Sigmoid colon (tissue), 4 donors: ENCODE data around the gene DGKI.

Source experiments
- CTCF ChIP-seq, 4 experiments: fragments of 450-650 bp in 3 of 4; fragments of 200-600 bp in 1 of 4; IDR thresholded peaks; one replicate each; pipeline ENCODE4 v1.5.1; 2016 to 2019; ENCODE audit warnings: antibody characterized with exemption in 4 of 4, mild to moderate bottlenecking in 3 of 4, moderate library complexity in 2 of 4
- POLR2A ChIP-seq, 2 donors: fragments of 450-650 bp; IDR thresholded peaks; one replicate each; pipeline ENCODE4 v1.6.1; 2016; ENCODE audit warnings: antibody characterized with exemption in 2 of 2, mild to moderate bottlenecking in 2 of 2, moderate library complexity in 2 of 2
- POLR2AphosphoS5 ChIP-seq, 4 donors: sonication (generic); formaldehyde crosslinking; IDR thresholded peaks; one replicate each; pipeline ENCODE4 v1.6.1; 2017; ENCODE audit warnings: antibody characterized with exemption in 4 of 4

- TF ChIP-seq CTCF (IDR thresholded peaks at IDR 0.05) (no peak), POLR2AphosphoS5 (IDR thresholded peaks at IDR 0.05) (no peak), POLR2A (IDR thresholded peaks at IDR 0.05) (no peak)
Observed at GRCh38 chr7:137798073-137798763, 48.6 kb downstream of the DGKI start.
